Measurements from ENCODE around the gene TMC5. TPM values are rescaled to one million over a fixed set of nuclear protein-coding genes. Genes with fewer than 3 reads are reported as not detected.

Gene TMC5
- total and polyA plus RNA-seq, 2 of the 13 experiments (the other 11 are each of a cell fraction or from before 2014, with no cell fraction given): 0.09 to 0.41 TPM

DNA sequence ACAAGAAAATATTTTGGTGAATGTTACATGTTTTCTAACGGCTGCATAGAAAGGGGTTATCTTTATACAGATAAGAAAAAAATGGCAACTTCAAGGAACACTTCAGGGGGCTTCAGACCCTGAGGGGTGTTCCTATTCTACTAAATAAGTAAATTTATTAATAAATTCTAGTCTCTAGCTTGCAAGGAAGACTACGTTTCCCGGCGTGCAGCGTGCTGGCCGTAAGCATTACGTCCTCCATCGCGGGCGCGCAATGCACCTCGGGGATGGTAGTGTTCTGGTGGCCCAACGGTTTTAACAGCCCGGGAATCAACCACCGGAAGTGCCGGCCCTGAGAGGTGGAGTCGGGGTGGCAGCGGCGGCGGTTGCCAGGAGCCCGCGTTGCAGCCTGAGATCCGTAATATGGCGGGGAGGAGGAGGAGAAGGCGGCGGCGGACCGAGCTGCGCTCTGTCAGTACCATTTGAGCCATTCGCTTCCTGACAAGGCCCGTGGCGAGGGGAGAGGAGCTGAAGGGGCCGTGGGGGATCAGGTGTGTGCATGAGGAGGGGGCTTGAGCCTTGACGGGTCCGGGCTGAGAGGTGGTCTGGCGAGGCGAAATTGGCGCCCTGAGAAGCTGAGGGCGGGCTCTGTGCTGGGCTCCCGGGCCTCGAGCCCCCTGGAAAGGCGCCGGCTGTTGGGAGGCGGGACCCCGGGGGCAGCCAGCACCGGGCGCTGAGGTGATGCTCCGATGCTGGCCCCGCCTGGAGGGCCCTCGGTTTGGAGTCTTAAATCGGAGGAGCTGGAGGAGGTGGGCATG lies 106.1 kb downstream of the TMC5 start, which contains the start of gene CCP110 (continued):
- TF ChIP-seq, protein P1, sequence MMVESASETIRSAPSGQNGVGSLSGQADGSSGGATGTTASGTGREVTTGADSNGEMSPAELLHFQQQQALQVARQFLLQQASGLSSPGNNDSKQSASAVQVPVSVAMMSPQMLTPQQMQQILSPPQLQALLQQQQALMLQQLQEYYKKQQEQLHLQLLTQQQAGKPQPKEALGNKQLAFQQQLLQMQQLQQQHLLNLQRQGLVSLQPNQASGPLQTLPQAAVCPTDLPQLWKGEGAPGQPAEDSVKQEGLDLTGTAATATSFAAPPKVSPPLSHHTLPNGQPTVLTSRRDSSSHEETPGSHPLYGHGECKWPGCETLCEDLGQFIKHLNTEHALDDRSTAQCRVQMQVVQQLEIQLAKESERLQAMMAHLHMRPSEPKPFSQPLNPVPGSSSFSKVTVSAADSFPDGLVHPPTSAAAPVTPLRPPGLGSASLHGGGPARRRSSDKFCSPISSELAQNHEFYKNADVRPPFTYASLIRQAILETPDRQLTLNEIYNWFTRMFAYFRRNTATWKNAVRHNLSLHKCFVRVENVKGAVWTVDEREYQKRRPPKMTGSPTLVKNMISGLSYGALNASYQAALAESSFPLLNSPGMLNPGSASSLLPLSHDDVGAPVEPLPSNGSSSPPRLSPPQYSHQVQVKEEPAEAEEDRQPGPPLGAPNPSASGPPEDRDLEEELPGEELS (CRISPR knock-in tag; IDR thresholded peaks at IDR 0.05): peak; percentile 31; the same call in 1 of the 2 replicates
- TF ChIP-seq ZMYM3 (CRISPR knock-in tag; IDR thresholded peaks at IDR 0.05) (peak; percentile 17; the same call in 1 of the 2 replicates), HNF4A (CRISPR knock-in tag; IDR thresholded peaks at IDR 0.05) (no peak), HOXD1 (CRISPR knock-in tag; IDR thresholded peaks at IDR 0.05) (peak; percentile 28; the same call in 1 of the 2 replicates), ZBTB20 (CRISPR knock-in tag; IDR thresholded peaks at IDR 0.05; ENCODE audit: borderline replicate concordance, low read depth) (peak; percentile 56; the same call in 1 of the 2 replicates), ZNF674 (CRISPR knock-in tag; IDR thresholded peaks at IDR 0.05; ENCODE audit: low read depth) (no peak), ZNF776 (CRISPR knock-in tag; IDR thresholded peaks at IDR 0.05) (no peak), TRIM24 (CRISPR knock-in tag; IDR thresholded peaks at IDR 0.05) (no peak), HNRNPUL1 (IDR thresholded peaks at IDR 0.05; ENCODE audit: low read depth, low read length) (no peak), RFXAP (CRISPR knock-in tag; IDR thresholded peaks at IDR 0.05; ENCODE audit: borderline replicate concordance) (peak; percentile 77; the same call in 1 of the 2 replicates), ZNF570 (CRISPR knock-in tag; IDR thresholded peaks at IDR 0.05; ENCODE audit: borderline replicate concordance) (0 out of 2 replicates have a peak, but pooled peaks have one; percentile 55), ZFX (CRISPR knock-in tag; IDR thresholded peaks at IDR 0.05; ENCODE audit: low read depth) (peak; percentile 84), PAX8 (CRISPR knock-in tag; IDR thresholded peaks at IDR 0.05; ENCODE audit: borderline replicate concordance) (peak; percentile 92; the same call in 1 of the 2 replicates), JARID2 (CRISPR knock-in tag; IDR thresholded peaks at IDR 0.05; ENCODE audit: insufficient replicate concordance) (peak; percentile 35), ZNF616 (CRISPR knock-in tag; IDR thresholded peaks at IDR 0.05; ENCODE audit: low read depth) (0 out of 2 replicates have a peak, but pooled peaks have one; percentile 81)
- TF ChIP-seq, protein P2, sequence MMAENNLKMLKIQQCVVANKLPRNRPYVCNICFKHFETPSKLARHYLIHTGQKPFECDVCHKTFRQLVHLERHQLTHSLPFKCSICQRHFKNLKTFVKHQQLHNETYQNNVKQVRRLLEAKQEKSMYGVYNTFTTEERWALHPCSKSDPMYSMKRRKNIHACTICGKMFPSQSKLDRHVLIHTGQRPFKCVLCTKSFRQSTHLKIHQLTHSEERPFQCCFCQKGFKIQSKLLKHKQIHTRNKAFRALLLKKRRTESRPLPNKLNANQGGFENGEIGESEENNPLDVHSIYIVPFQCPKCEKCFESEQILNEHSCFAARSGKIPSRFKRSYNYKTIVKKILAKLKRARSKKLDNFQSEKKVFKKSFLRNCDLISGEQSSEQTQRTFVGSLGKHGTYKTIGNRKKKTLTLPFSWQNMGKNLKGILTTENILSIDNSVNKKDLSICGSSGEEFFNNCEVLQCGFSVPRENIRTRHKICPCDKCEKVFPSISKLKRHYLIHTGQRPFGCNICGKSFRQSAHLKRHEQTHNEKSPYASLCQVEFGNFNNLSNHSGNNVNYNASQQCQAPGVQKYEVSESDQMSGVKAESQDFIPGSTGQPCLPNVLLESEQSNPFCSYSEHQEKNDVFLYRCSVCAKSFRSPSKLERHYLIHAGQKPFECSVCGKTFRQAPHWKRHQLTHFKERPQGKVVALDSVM (CRISPR knock-in tag; IDR thresholded peaks at IDR 0.05): no peak
- TF ChIP-seq, protein P3, sequence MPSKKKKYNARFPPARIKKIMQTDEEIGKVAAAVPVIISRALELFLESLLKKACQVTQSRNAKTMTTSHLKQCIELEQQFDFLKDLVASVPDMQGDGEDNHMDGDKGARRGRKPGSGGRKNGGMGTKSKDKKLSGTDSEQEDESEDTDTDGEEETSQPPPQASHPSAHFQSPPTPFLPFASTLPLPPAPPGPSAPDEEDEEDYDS (CRISPR knock-in tag; IDR thresholded peaks at IDR 0.05): peak; percentile 66; the same call in 1 of the 2 replicates
- TF ChIP-seq, protein P4, sequence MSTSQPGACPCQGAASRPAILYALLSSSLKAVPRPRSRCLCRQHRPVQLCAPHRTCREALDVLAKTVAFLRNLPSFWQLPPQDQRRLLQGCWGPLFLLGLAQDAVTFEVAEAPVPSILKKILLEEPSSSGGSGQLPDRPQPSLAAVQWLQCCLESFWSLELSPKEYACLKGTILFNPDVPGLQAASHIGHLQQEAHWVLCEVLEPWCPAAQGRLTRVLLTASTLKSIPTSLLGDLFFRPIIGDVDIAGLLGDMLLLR (CRISPR knock-in tag; IDR thresholded peaks at IDR 0.05): no peak; the same call in 1 of the 2 replicates
- TF ChIP-seq, protein P5, sequence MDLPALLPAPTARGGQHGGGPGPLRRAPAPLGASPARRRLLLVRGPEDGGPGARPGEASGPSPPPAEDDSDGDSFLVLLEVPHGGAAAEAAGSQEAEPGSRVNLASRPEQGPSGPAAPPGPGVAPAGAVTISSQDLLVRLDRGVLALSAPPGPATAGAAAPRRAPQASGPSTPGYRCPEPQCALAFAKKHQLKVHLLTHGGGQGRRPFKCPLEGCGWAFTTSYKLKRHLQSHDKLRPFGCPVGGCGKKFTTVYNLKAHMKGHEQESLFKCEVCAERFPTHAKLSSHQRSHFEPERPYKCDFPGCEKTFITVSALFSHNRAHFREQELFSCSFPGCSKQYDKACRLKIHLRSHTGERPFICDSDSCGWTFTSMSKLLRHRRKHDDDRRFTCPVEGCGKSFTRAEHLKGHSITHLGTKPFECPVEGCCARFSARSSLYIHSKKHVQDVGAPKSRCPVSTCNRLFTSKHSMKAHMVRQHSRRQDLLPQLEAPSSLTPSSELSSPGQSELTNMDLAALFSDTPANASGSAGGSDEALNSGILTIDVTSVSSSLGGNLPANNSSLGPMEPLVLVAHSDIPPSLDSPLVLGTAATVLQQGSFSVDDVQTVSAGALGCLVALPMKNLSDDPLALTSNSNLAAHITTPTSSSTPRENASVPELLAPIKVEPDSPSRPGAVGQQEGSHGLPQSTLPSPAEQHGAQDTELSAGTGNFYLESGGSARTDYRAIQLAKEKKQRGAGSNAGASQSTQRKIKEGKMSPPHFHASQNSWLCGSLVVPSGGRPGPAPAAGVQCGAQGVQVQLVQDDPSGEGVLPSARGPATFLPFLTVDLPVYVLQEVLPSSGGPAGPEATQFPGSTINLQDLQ (CRISPR knock-in tag; IDR thresholded peaks at IDR 0.05): no peak
